MCF 10A (cell line): ENCODE data around the gene SLF2. TPM values are rescaled to one million over a fixed set of nuclear protein-coding genes. Genes with fewer than 3 reads are reported as not detected.

ENCODE experiments used
- BruUV-seq: library from RNA; stranded (reverse); fragments of 400-500 nt; replicated peaks from 2 replicates; lab custom pipeline; 2021; lab: Mats Ljungman, UMichigan
- CTCF ChIA-PET: fragments of 300-600 bp; sonication (Branson Sonifier 250); formaldehyde crosslinking; extraction: SDS; loops from one replicate; lab custom pipeline; 2021; ENCODE audit warnings: antibody characterized with exemption, inconsistent platforms; lab: Yijun Ruan, JAX
- POLR2A ChIA-PET: fragments of 300-600, 350-650 bp; sonication (Branson Sonifier 250); formaldehyde crosslinking; extraction: SDS; loops from one replicate; lab custom pipeline; 2020; ENCODE audit warnings: antibody characterized with exemption, inconsistent platforms; lab: Yijun Ruan, JAX
- DNase-seq: peaks from one replicate; pipeline ENCODE4 v3.0.0-alpha.2; 2018; ENCODE audit not compliant: unreplicated experiment
- H3K27ac Mint-ChIP-seq: one replicate; pipeline ENCODE4 v1.8.0; 2022; ENCODE audit warnings: mild to moderate bottlenecking, low read depth, mixed read lengths; ENCODE audit not compliant: unreplicated experiment
- H3K27me3 Mint-ChIP-seq: one replicate; pipeline ENCODE4 v1.8.0; 2022; ENCODE audit warnings: mixed read lengths; ENCODE audit not compliant: insufficient read depth, unreplicated experiment
- H3K36me3 Mint-ChIP-seq: one replicate; pipeline ENCODE4 v1.8.0; 2022; ENCODE audit warnings: mild to moderate bottlenecking, moderate library complexity, mixed read lengths; ENCODE audit not compliant: insufficient read depth, unreplicated experiment
- H3K4me1 Mint-ChIP-seq: one replicate; pipeline ENCODE4 v1.8.0; 2022; ENCODE audit warnings: mixed read lengths; ENCODE audit not compliant: insufficient read depth, unreplicated experiment
- H3K4me3 Mint-ChIP-seq: one replicate; pipeline ENCODE4 v1.8.0; 2022; ENCODE audit warnings: mild to moderate bottlenecking, moderate library complexity, mixed read lengths; ENCODE audit not compliant: unreplicated experiment
- H3K9me3 Mint-ChIP-seq: one replicate; pipeline ENCODE4 v1.8.0; 2022; ENCODE audit warnings: mixed read lengths; ENCODE audit not compliant: unreplicated experiment
- CTCF ChIP-seq: fragments of 200-600 bp; IDR thresholded peaks from one replicate; pipeline ENCODE4 v1.8.0; 2022; ENCODE audit warnings: antibody characterized with exemption, mild to moderate bottlenecking; ENCODE audit not compliant: unreplicated experiment
- intact Hi-C: fragments of 100-400 bp; cut with micrococcal nuclease; formaldehyde crosslinking; loops from 2 replicates; pipeline ENCODE4 v1.14.1; 2022
- total RNA-seq: library from RNA; stranded (reverse); gene quantifications from 2 replicates; pipeline ENCODE4 v1.2.3, GENCODE V29; 2022

SLF2 gene
- total RNA-seq, 1 experiment from 2014 or later: 27.0 TPM

GRCh38 chr10:100998991-100999741 lies 86.4 kb downstream of the SLF2 start:
- no TSS peak for BruUV-seq
- peak; percentile 90 for TF ChIP-seq CTCF
- peak; percentile 68 for DNase-seq
- Mint-ChIP-seq H3K36me3 (peaks cover 21% of the 10 kb centered on the region), H3K4me3 (peak overlapping the region; percentile 76), H3K27ac (peak overlapping the region; percentile 44), H3K27me3 (no peaks in the 10 kb centered on the region), H3K9me3 (no peaks in the 10 kb centered on the region), H3K4me1 (peaks cover 19% of the 10 kb centered on the region)
- ChIA-PET CTCF (interaction anchor here (0.5 to 12.3 kb wide), 12 partner anchors 11 to 1458 kb away, joined by 3 to 199 read pairs (median 4); partner anchors contain the start of genes PDZD7 and SFXN3), POLR2A (interaction anchor here (0.6 to 7.5 kb wide), 12 partner anchors 11 to 478 kb away, joined by 3 to 74 read pairs (median 6); partner anchors contain the start of genes MRPL43, PDZD7, SFXN3 and TWNK)
- intact Hi-C loops: loop anchor here (1.0 kb wide), 1 partner anchor 14 kb away; no protein-coding TSS in a partner anchor

GRCh38 chr10:100999742-101000126 lies 87.0 kb downstream of the SLF2 start, which contains the start of gene LZTS2:
TSS of gene LZTS2 (plus strand) at chr10:100999808. CDS start at chr10:101002539, 2,731 bp downstream.
- peaks cover 20% of the 10 kb centered on the region for H3K36me3 Mint-ChIP-seq
- peak within 1 kb of the TSS; percentile 76 for H3K4me3 Mint-ChIP-seq
- peak within 1 kb of the TSS; percentile 44 for H3K27ac Mint-ChIP-seq
- H3K4me1 Mint-ChIP-seq: peaks cover 19% of the 10 kb centered on the region
- no peaks in the 10 kb centered on the region for H3K27me3 Mint-ChIP-seq
- ChIA-PET POLR2A (interaction anchor here (0.6 to 7.5 kb wide), 11 partner anchors 11 to 478 kb away, joined by 3 to 74 read pairs (median 7); partner anchors contain the start of genes MRPL43, PDZD7, SFXN3 and TWNK), CTCF (interaction anchor here (0.5 to 12.3 kb wide), 8 partner anchors 10 to 1457 kb away, joined by 3 to 199 read pairs (median 4); no protein-coding TSS in a partner anchor)
- DNase-seq: no peak
- intact Hi-C loops: no loop called here
- H3K9me3 Mint-ChIP-seq: no peaks in the 10 kb centered on the region
- TF ChIP-seq CTCF: no peak
- no TSS peak for BruUV-seq

- intact Hi-C loops: no loop called here
- Mint-ChIP-seq H3K36me3 (peaks cover 17% of the 10 kb centered on the region), H3K27ac (peak overlapping the region; percentile 17), H3K9me3 (no peaks in the 10 kb centered on the region), H3K4me3 (peak overlapping the region; percentile 76), H3K27me3 (no peaks in the 10 kb centered on the region), H3K4me1 (peaks cover 19% of the 10 kb centered on the region)
- CTCF ChIA-PET: interaction anchor here (1.0 to 12.3 kb wide), 5 partner anchors 10 to 41 kb away, joined by 3 to 199 read pairs (median 32); no protein-coding TSS in a partner anchor
- no peak for TF ChIP-seq CTCF
- POLR2A ChIA-PET: interaction anchor here (0.6 to 7.5 kb wide), 7 partner anchors 9 to 65 kb away, joined by 3 to 74 read pairs (median 5); partner anchors contain the start of genes MRPL43, PDZD7, SFXN3 and TWNK
- DNase-seq: peak; percentile 5
- no TSS peak for BruUV-seq
These were observed 87.6 kb downstream of the SLF2 start for GRCh38 chr10:101000127-101000914.
